NT2/D1 (cell line): ENCODE measurements around the gene ZBTB8OS.
A peak's percentile ranks its signal among the peaks of the same experiment; 100 is the strongest.

Experiments
- DNase-seq: peaks from one replicate; pipeline ENCODE4 v3.0.0-alpha.2; 2011; ENCODE audit warnings: low read depth, low spot score
- H3K27me3 ChIP-seq: 2 replicates; pipeline ENCODE4 v1.6.0; 2011; ENCODE audit warnings: mild to moderate bottlenecking; ENCODE audit not compliant: insufficient read length, insufficient read depth
- H3K36me3 ChIP-seq: 2 replicates; pipeline ENCODE4 v1.6.1; 2011; ENCODE audit warnings: mild to moderate bottlenecking, low read length, mixed read lengths; ENCODE audit not compliant: insufficient read depth, insufficient read length
- H3K4me1 ChIP-seq: 2 replicates; pipeline ENCODE4 v1.5.1; 2011; ENCODE audit not compliant: insufficient read depth, insufficient read length
- H3K4me3 ChIP-seq: 2 replicates; pipeline ENCODE4 v1.5.1; 2011; ENCODE audit warnings: low read depth; ENCODE audit not compliant: insufficient read length
- H3K9ac ChIP-seq: 2 replicates; pipeline ENCODE4 v1.6.0; 2011; ENCODE audit warnings: low read depth; ENCODE audit not compliant: insufficient read length
- H3K9me3 ChIP-seq: 2 replicates; pipeline ENCODE4 v1.5.1; 2011; ENCODE audit warnings: mild to moderate bottlenecking, low read length; ENCODE audit not compliant: insufficient read depth
- SUZ12 ChIP-seq: IDR thresholded peaks from 2 replicates; pipeline ENCODE4 v1.6.1; 2011; ENCODE audit not compliant: insufficient read length, insufficient read depth; ENCODE audit errors: extremely low read depth
- YY1 ChIP-seq: IDR thresholded peaks from 2 replicates; pipeline ENCODE4 v1.6.1; 2011; ENCODE audit not compliant: insufficient read length, insufficient read depth
- ZNF274 ChIP-seq: IDR thresholded peaks from 2 replicates; pipeline ENCODE4 v1.6.1; 2011; ENCODE audit warnings: mild to moderate bottlenecking, low read depth, low read length

Gene ZBTB8OS

DNA sequence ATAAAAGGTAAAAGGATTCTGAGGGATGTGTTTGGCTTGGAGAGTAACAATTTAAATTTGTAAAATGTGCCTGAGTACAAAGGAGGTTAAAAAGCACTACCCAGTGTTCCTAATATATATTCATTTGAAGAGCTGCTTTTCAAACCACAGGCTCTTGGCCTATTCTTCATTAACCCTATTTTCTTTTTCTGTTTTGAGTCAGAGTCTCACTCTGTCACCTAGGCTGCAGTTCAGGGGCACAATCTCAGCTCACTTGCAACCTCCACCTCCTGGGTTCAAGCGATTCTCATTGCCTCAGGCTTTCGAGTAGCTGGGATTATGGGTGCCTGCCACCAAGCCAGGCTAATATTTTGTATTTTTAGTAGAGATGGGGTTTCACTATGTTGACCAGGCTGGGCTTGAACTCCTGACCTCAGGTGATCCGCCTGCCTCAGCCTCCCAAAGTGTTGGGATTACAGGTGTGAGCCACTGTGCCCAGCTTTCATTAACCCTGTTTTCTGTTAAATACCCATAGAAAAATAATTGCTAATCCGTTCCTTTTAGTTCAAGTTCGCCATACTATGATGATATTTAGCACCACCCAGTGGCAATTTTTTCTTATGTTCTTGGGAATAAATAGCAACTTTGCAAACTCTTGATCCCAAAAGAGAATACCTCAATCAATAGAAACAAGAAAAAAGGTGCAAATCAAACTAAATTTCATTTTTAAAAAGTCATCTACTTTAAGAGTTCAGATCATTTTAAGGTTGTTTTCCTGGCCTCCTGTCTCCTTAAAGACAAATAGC, 30.5 kb downstream of the ZBTB8OS start:
- Histone ChIP-seq H3K36me3 (peaks cover 67% of the 10 kb centered on the region), H3K4me1 (no peaks in the 10 kb centered on the region), H3K4me3 (no peak overlapping the region), H3K27me3 (no peaks in the 10 kb centered on the region), H3K9me3 (peaks cover 13% of the 10 kb centered on the region; the same call in 1 of the 2 replicates), H3K9ac (no peak overlapping the region)
- TF ChIP-seq ZNF274 (no peak), SUZ12 (no peak), YY1 (no peak)
- no peak for DNase-seq

DNA sequence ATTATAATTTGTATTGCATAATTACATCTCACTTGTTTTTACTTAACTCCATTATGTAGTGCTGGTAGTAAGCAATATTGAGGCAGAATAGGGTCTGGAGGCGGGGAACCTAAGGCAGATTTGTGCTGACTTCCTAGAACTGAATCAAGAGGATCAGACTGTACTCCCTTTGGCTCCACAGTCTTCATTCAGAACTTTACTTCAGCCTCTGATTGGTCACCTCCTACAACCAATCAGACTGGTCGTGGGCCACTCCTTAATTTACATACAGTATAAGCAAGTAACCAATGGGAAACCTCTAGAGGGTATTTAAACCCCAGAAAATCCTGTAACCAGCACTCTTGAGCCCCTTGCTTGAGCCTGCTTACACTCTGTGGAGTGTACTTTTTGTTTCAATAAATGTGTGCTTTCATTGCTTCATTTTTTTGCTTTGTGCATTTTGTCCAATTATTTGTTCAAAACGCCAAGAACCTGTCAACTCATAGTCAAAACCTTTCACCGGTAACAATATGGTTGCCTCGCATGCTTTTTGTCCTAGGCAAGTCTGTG, 31.6 kb downstream of the ZBTB8OS start:
- no peak for DNase-seq
- Histone ChIP-seq H3K9me3 (peaks cover 13% of the 10 kb centered on the region; the same call in 1 of the 2 replicates), H3K4me1 (no peaks in the 10 kb centered on the region), H3K9ac (no peak overlapping the region), H3K27me3 (no peaks in the 10 kb centered on the region), H3K4me3 (no peak overlapping the region), H3K36me3 (peaks cover 60% of the 10 kb centered on the region)
- no peak for TF ChIP-seq ZNF274
- TF ChIP-seq SUZ12, result no peak
- no peak for TF ChIP-seq YY1

DNA sequence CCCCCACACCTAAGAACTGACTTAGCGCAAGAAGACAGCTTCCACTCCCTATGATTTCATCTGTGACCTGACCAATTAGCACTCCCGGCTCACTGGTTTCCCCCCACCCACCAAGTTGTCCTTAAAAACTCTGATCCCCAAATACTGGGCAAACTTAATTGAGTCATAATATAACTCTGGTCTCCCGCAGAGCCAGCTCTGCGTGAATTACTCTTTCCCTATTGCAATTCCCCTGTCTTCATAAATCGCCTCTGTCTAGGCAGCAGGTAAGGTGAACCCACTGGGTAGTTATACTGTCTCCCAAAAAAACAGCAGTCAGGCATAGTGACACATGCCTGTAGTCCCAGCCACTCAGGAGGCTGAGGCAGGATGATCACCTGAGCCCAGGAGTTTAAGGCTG, 36.9 kb downstream of the ZBTB8OS start:
- no peaks in the 10 kb centered on the region for H3K9me3 ChIP-seq
- no peak for TF ChIP-seq ZNF274
- TF ChIP-seq SUZ12, result no peak
- TF ChIP-seq YY1, result no peak
- no peak overlapping the region for H3K4me3 ChIP-seq
- peaks cover 11% of the 10 kb centered on the region for H3K36me3 ChIP-seq
- peaks cover 2% of the 10 kb centered on the region for H3K4me1 ChIP-seq
- no peak overlapping the region for H3K9ac ChIP-seq
- DNase-seq, result no peak
- no peaks in the 10 kb centered on the region for H3K27me3 ChIP-seq

DNA sequence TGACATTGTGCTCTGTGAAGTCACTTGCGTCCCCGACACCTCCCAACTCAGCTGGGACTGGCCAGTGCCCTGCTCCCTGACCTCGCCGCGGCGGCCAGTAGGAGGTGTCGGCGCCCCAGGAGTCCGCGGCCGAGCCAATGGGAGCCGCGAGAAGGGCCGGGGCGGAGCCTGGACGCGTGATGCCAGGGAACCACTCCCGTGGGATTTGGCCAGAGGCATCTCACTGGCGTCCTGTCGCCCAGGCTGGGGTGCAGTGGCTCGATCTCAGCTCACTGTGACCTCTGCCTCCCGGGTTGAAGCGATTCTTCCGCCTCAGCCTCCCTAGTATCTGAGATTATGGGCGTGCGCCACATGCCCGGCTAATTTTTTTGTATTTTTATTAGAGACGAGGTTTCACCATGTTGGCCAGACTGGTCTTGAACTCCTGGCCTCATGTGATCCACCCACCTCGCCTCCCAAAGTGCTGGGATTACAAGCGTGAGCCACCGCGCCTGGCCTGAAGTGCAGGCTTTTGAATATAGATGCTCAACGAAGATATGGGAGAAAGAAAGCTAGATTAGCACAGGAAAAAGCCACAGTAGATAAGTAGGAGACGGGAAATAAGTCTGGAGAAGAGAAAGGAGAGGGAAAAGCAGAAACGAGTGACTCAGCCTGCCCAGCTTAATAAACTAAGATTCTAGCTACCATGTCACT, 38.0 kb downstream of the ZBTB8OS start:
- H3K36me3 ChIP-seq, result peaks cover 5% of the 10 kb centered on the region
- H3K4me1 ChIP-seq, result peaks cover 2% of the 10 kb centered on the region
- peak overlapping the region; percentile 21 for H3K9ac ChIP-seq
- DNase-seq, result peak; percentile 80
- no peaks in the 10 kb centered on the region for H3K27me3 ChIP-seq
- no peaks in the 10 kb centered on the region for H3K9me3 ChIP-seq
- no peak for TF ChIP-seq SUZ12
- no peak for TF ChIP-seq ZNF274
- TF ChIP-seq YY1, result no peak
- peak overlapping the region; percentile 21 for H3K4me3 ChIP-seq

DNA sequence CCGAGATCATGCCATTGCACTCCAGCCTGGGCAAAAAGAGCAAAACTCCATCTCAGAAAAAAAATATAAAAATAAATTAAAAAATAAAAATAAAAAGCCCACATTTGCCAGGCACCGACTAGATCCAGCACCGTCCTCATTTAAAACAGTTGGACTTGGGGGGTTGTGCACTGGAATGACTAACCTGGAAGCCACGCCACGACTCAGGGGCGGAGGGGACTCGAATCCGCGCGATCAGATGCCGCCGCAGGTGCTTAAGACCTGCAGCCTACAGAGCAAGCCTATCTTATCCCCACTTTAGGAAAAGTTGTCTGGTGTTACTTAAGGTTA, 38.5 kb downstream of the ZBTB8OS start:
- Histone ChIP-seq H3K4me3 (peak overlapping the region; percentile 21), H3K36me3 (peaks cover 10% of the 10 kb centered on the region), H3K9me3 (no peaks in the 10 kb centered on the region), H3K9ac (peak overlapping the region; percentile 21), H3K4me1 (peaks cover 2% of the 10 kb centered on the region), H3K27me3 (no peaks in the 10 kb centered on the region)
- TF ChIP-seq ZNF274, result no peak
- TF ChIP-seq SUZ12, result no peak
- TF ChIP-seq YY1, result no peak
- no peak for DNase-seq

DNA sequence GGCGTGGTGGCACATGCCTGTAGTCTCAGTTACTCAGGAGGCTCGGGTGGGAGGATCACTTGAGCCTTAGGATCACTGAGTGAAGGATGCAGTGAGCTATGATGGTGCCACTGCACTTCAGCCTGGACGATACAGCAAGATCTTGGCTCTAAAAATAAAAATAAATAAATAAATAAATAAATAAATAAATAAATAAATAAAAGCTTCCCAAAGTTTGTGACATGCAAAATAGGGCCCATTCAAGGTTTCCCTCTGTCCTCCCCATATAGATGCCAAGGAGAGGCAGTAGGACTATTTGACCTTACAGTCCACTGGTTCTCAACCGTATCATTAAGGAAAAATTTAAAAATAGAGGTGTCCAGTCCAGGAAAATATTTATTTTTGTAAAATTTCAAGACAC, 41.2 kb downstream of the ZBTB8OS start:
- no peaks in the 10 kb centered on the region for H3K27me3 ChIP-seq
- DNase-seq, result no peak
- no peak overlapping the region for H3K4me3 ChIP-seq
- H3K36me3 ChIP-seq, result peaks cover 19% of the 10 kb centered on the region
- H3K4me1 ChIP-seq, result peaks cover 2% of the 10 kb centered on the region
- TF ChIP-seq ZNF274 (no peak), SUZ12 (no peak), YY1 (no peak)
- H3K9ac ChIP-seq, result no peak overlapping the region
- H3K9me3 ChIP-seq, result no peaks in the 10 kb centered on the region
